Liver (tissue), 3 donors: Measurements from ENCODE around the gene DCDC2C.

ENCODE experiments used
- CTCF ChIP-seq: fragments of 150-350 bp; IDR thresholded peaks from 2 replicates; pipeline ENCODE4 v1.5.1; 2017; ENCODE audit warnings: improper control_type of control experiment, low read depth, low read length; ENCODE audit not compliant: missing input control
- EGR1 ChIP-seq, 2 donors: IDR thresholded peaks; 2 replicates each; pipeline ENCODE4 v1.6.1; 2016 to 2018; ENCODE audit warnings: antibody characterized with exemption in 2 of 2, low read depth in 2 of 2
- GABPA ChIP-seq, 2 donors: IDR thresholded peaks in 1 of 2; conservative IDR thresholded peaks in 1 of 2; 2 replicates each; pipeline ENCODE4 v1.6.1; 2016; ENCODE audit warnings: antibody characterized with exemption in 2 of 2, mild to moderate bottlenecking in 1 of 2, moderate library complexity in 1 of 2
- HNF4G ChIP-seq: IDR thresholded peaks from 2 replicates; pipeline ENCODE4 v1.6.1; 2016; ENCODE audit warnings: antibody characterized with exemption
- RAD21 ChIP-seq, 2 donors: IDR thresholded peaks; 2 replicates each; pipeline ENCODE4 v1.6.1; 2016; ENCODE audit warnings: antibody characterized with exemption in 2 of 2, mild to moderate bottlenecking in 2 of 2
- TAF1 ChIP-seq: conservative IDR thresholded peaks from 2 replicates; pipeline ENCODE4 v1.6.1; 2016; ENCODE audit warnings: antibody characterized with exemption, mild to moderate bottlenecking
- ZBTB33 ChIP-seq: IDR thresholded peaks from 2 replicates; pipeline ENCODE4 v1.6.1; 2016; ENCODE audit warnings: antibody characterized with exemption
- donor health status: healthy.
- donor health status: healthy.

DNA sequence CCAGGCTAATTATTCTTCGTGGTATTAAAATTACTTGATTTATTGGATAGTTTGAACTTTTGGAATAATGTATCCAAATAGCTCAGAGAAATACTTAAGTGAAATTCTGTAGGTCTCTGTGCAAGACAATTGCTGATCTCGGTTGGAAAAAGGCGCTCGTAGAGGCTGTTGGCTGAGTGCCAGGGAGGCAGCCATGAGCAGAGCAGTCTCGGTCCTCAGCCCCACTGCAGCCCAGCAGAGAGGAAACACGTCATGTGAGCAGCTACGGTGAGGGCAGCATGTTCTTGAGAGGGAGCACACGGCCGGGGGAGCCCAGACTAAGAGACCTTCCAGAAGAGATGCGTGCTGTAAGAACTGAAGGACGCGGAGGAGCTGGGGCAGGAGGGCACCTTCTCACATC, 42.5 kb downstream of the DCDC2C start:
- TF ChIP-seq CTCF, result no peak
- TF ChIP-seq HNF4G, result no peak
- no peak for TF ChIP-seq TAF1
- no peak for TF ChIP-seq EGR1 (IDR thresholded peaks at IDR 0.05; ENCODE audit: low read depth in 2 of 2)
- TF ChIP-seq ZBTB33, result no peak
- TF ChIP-seq RAD21 (IDR thresholded peaks at IDR 0.05), result no peak
- no peak for TF ChIP-seq GABPA (IDR thresholded peaks at IDR 0.05 in 1 of 2, conservative IDR thresholded peaks at IDR 0.05 in 1 of 2)
